MM.1S (cell line): ENCODE results near the gene SCAF4.

Experiments used
- DNase-seq: peaks from one replicate; pipeline ENCODE4 v3.0.0-alpha.2; 2015
- H2AFZ ChIP-seq: fragments of 300-600 bp; sonication (generic); 2 replicates; pipeline ENCODE4 v1.6.0; 2016; ENCODE audit warnings: antibody characterized with exemption, low read length
- H3F3A ChIP-seq: fragments of 300-600 bp; sonication (generic); 2 replicates; pipeline ENCODE4 v1.6.1; 2016; ENCODE audit warnings: mild to moderate bottlenecking, antibody characterized with exemption, low read length, moderate library complexity, mixed read lengths; ENCODE audit not compliant: insufficient read depth
- H3K27ac ChIP-seq: fragments of 300-600 bp; sonication (generic); 2 replicates; pipeline ENCODE4 v1.5.1; 2016; ENCODE audit warnings: mild to moderate bottlenecking, low read length
- H3K27me3 ChIP-seq: fragments of 300-600 bp; sonication (generic); replicated peaks from 2 replicates; pipeline ENCODE4 v1.6.0; 2016; ENCODE audit warnings: low read length; ENCODE audit not compliant: insufficient read depth
- H3K36me3 ChIP-seq: fragments of 300-600 bp; sonication (generic); replicated peaks from 2 replicates; pipeline ENCODE4 v1.6.1; 2016; ENCODE audit warnings: mild to moderate bottlenecking, low read length, mixed read lengths; ENCODE audit not compliant: insufficient read depth
- H3K4me1 ChIP-seq: fragments of 300-600 bp; sonication (generic); 2 replicates; pipeline ENCODE4 v1.6.1; 2016; ENCODE audit warnings: low read length, mixed read lengths
- H3K4me2 ChIP-seq: fragments of 300-600 bp; sonication (generic); 2 replicates; pipeline ENCODE4 v1.6.0; 2016; ENCODE audit warnings: low read depth, low read length
- H3K4me3 ChIP-seq: fragments of 300-600 bp; sonication (generic); 2 replicates; pipeline ENCODE4 v1.5.1; 2016; ENCODE audit warnings: low read length, mixed read lengths
- H3K79me2 ChIP-seq: fragments of 300-600 bp; sonication (generic); 2 replicates; pipeline ENCODE4 v1.6.1; 2016; ENCODE audit warnings: mixed run types, low read length, mixed read lengths
- H3K9ac ChIP-seq: fragments of 300-600 bp; sonication (generic); 2 replicates; pipeline ENCODE4 v1.6.1; 2016; ENCODE audit warnings: low read length, mixed read lengths
- H3K9me2 ChIP-seq: fragments of 300-600 bp; sonication (generic); replicated peaks from 2 replicates; pipeline ENCODE4 v1.6.1; 2016; ENCODE audit warnings: mild to moderate bottlenecking, low read length, mixed read lengths; ENCODE audit not compliant: insufficient read depth
- H3K9me3 ChIP-seq: fragments of 300-600 bp; sonication (generic); replicated peaks from 2 replicates; pipeline ENCODE4 v1.6.1; 2016; ENCODE audit warnings: mild to moderate bottlenecking, low read length, mixed read lengths; ENCODE audit not compliant: insufficient read depth
- H4K20me1 ChIP-seq: fragments of 300-600 bp; sonication (generic); 2 replicates; pipeline ENCODE4 v1.6.1; 2016; ENCODE audit warnings: mild to moderate bottlenecking, low read length, moderate library complexity, mixed read lengths; ENCODE audit not compliant: insufficient read depth
- CTCF ChIP-seq: fragments of 300-600 bp; sonication (generic); IDR thresholded peaks from 2 replicates; pipeline ENCODE4 v1.5.1; 2016; ENCODE audit warnings: antibody characterized with exemption, low read length, mixed read lengths
- EZH2 ChIP-seq: fragments of 300-600 bp; sonication (generic); optimal IDR thresholded peaks from 2 replicates; pipeline ENCODE3; 2017; ENCODE audit warnings: low read depth, mild to moderate bottlenecking, antibody characterized with exemption, low read length, mixed read lengths
- EZH2phosphoT487 ChIP-seq: fragments of 300-600 bp; sonication (generic); IDR thresholded peaks from 2 replicates; pipeline ENCODE4 v1.6.1; 2018; ENCODE audit warnings: antibody characterized with exemption, low read length

The SCAF4 gene

GRCh38 chr21:31650930-31651329 lies 81.0 kb downstream of the SCAF4 start:
- no peaks in the 10 kb centered on the region for H3K79me2 ChIP-seq
- no peak overlapping the region for H3K4me3 ChIP-seq
- H3F3A ChIP-seq = 0 out of 2 replicates have a peak, but pooled peaks cover 5% of the 10 kb centered on the region
- H3K36me3 ChIP-seq = no peaks in the 10 kb centered on the region
- H3K27me3 ChIP-seq = no peaks in the 10 kb centered on the region
- no peak overlapping the region for H3K9ac ChIP-seq
- TF ChIP-seq EZH2phosphoT487 (no peak), CTCF (no peak), EZH2 (no peak)
- H3K4me1 ChIP-seq = peaks cover 8% of the 10 kb centered on the region
- no peaks in the 10 kb centered on the region for H3K9me3 ChIP-seq
- H4K20me1 ChIP-seq = no peaks in the 10 kb centered on the region
- no peak overlapping the region for H3K4me2 ChIP-seq
- no peaks in the 10 kb centered on the region for H3K9me2 ChIP-seq
- no peak for DNase-seq
- H3K27ac ChIP-seq = no peak overlapping the region
- H2AFZ ChIP-seq = no peak overlapping the region

DNA sequence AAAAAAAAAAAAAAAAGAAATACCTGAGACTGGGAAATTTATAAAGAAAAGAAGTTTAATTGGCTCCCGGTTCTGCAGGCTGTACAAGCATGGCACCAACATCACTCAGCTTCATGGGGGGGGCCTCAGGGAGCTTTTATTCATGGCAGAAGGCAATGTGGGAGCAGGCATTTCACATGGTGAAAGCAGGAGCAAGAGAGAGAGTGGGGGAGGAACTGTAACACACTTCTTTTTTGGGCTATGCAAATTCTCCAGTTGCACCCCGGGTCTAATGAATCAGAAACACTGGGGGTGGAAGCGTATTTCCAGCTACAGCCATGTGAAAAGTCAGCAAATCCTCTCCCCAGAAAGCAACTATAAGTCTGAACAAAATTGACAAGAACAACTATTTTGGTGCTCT lies 84.3 kb downstream of the SCAF4 start:
- peak; percentile 42 for DNase-seq

DNA sequence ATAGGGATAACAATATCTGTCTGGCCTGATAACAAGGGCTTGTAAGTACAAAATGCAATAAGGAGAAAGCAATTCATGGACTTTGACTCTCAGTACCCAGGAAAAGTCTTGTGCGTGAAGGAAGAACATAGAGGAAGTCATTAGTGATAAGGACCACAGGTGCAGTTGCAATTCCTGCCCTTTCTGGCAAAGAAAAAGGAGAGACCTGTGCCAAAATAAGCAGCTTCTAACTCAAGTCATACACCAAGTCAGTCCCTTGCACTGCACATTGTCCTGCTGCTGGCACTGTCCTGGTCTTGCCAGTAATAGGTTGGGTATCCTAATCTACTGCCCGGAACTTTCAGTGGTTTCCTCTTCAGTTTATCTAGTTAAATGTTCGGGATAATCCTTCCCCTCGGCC lies 87.3 kb downstream of the SCAF4 start:
- no peak overlapping the region for H3K4me2 ChIP-seq
- 0 out of 2 replicates have a peak, but pooled peaks cover 5% of the 10 kb centered on the region for H3F3A ChIP-seq

More for the DNA sequence above, 84.3 kb downstream of the SCAF4 start:
- H3K27ac ChIP-seq = peak overlapping the region; percentile 33; the same call in 1 of the 2 replicates
- H3K79me2 ChIP-seq = no peaks in the 10 kb centered on the region
- peak overlapping the region; percentile 41 for H3K4me3 ChIP-seq
- H3K4me1 ChIP-seq = peaks cover 8% of the 10 kb centered on the region
- H3K9me3 ChIP-seq = no peaks in the 10 kb centered on the region
- H2AFZ ChIP-seq = peak overlapping the region; percentile 67
- H3K36me3 ChIP-seq = no peaks in the 10 kb centered on the region
- H3K9ac ChIP-seq = peak overlapping the region; percentile 14; the same call in 1 of the 2 replicates
- no peaks in the 10 kb centered on the region for H4K20me1 ChIP-seq
- H3K27me3 ChIP-seq = no peaks in the 10 kb centered on the region
- peak overlapping the region; percentile 55 for H3K4me2 ChIP-seq
- TF ChIP-seq EZH2phosphoT487 (no peak), CTCF (no peak), EZH2 (no peak)
- H3F3A ChIP-seq = 0 out of 2 replicates have a peak, but pooled peaks cover 5% of the 10 kb centered on the region
- no peaks in the 10 kb centered on the region for H3K9me2 ChIP-seq

More for the DNA sequence above, 87.3 kb downstream of the SCAF4 start:
- H4K20me1 ChIP-seq = no peaks in the 10 kb centered on the region
- H3K4me1 ChIP-seq = peaks cover 8% of the 10 kb centered on the region
- no peak overlapping the region for H3K27ac ChIP-seq
- TF ChIP-seq EZH2 (no peak), EZH2phosphoT487 (no peak), CTCF (no peak)
- no peaks in the 10 kb centered on the region for H3K36me3 ChIP-seq
- DNase-seq = no peak
- no peak overlapping the region for H3K9ac ChIP-seq
- no peaks in the 10 kb centered on the region for H3K79me2 ChIP-seq
- H3K4me3 ChIP-seq = no peak overlapping the region
- H2AFZ ChIP-seq = no peak overlapping the region
- no peaks in the 10 kb centered on the region for H3K9me3 ChIP-seq
- H3K27me3 ChIP-seq = no peaks in the 10 kb centered on the region
- no peaks in the 10 kb centered on the region for H3K9me2 ChIP-seq
